SH-SY5Y (cell line): ENCODE measurements around the gene TDRD12.

Experiments used
- GATA2 ChIP-seq: IDR thresholded peaks from 2 replicates; pipeline ENCODE4 v1.6.1; 2011; ENCODE audit warnings: mild to moderate bottlenecking, low read depth, low read length
- GATA3 ChIP-seq: IDR thresholded peaks from 2 replicates; pipeline ENCODE4 v1.6.1; 2011; ENCODE audit warnings: low read depth, mild to moderate bottlenecking, low read length, moderate library complexity

- TF ChIP-seq GATA2: no peak
- no peak for TF ChIP-seq GATA3
Observed at GRCh38 chr19:32824916-32825608, 105.5 kb downstream of the TDRD12 start.
